H4 (cell line): ENCODE data around the gene SPAG5. TPM values are rescaled to one million over a fixed set of nuclear protein-coding genes. Genes with fewer than 3 reads are reported as not detected.

ENCODE experiments used
- DNase-seq: peaks from one replicate; pipeline ENCODE4 v3.0.0-alpha.2; 2015; ENCODE audit warnings: low spot score
- total RNA-seq: library from RNA; depleted of rRNA; stranded (reverse); fragments of >200 nt; shearing (Covaris generic); gene quantifications from 2 replicates; pipeline ENCODE4 v1.2.3, GENCODE V29; 2014

SPAG5 gene
- total RNA-seq, 1 experiment from 2014 or later: 80.2 TPM

- DNase-seq: no peak
Measured at GRCh38 chr17:28547096-28547622, 51.7 kb downstream of the SPAG5 start.

- no peak for DNase-seq
Measured at GRCh38 chr17:28545787-28546415, 52.9 kb downstream of the SPAG5 start.

DNA sequence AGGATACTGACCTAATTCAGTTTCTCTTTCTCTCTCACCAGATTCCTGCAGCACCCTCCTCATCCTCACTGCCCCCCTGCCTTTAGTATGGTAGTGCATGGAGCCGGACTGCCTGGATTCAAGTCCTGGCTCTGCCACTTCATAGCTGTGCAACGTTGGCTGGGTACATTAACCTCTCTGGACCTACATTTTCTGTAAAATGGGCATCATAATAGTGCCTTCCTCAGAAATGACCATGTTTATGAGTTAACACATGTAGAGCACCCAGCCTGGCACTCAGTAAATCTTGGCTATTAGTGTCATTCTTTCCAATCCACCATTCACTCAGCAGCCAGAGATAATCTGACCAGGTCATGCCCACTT, 53.7 kb downstream of the SPAG5 start:
- no peak for DNase-seq

- no peak for DNase-seq
Measured at GRCh38 chr17:28544402-28545140, 54.3 kb downstream of the SPAG5 start.

GRCh38 chr17:28541439-28541838, 57.4 kb downstream of the SPAG5 start:
- DNase-seq: no peak

DNA sequence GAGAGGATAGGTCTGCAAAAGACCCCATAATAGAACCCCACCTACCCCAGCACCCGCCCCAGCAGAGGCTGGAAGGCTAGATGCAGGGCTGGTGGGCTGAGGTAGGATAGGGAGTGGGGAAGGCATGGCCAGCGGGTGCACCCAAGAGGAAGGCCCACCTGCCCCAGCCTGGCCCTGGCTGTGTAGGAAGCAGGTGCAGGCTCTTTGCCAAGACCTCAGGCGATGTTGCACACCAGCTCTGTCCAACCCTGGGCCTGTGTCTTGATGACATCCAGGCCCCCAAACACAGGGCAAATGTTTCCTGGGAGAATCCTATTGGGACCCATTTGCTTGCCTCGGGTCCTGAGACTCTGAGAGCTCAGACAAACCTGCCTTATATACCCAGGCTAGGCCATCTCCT, 58.6 kb downstream of the SPAG5 start:
- DNase-seq: no peak

- DNase-seq: no peak
Measured at GRCh38 chr17:28538296-28538895, 60.4 kb downstream of the SPAG5 start.

DNA sequence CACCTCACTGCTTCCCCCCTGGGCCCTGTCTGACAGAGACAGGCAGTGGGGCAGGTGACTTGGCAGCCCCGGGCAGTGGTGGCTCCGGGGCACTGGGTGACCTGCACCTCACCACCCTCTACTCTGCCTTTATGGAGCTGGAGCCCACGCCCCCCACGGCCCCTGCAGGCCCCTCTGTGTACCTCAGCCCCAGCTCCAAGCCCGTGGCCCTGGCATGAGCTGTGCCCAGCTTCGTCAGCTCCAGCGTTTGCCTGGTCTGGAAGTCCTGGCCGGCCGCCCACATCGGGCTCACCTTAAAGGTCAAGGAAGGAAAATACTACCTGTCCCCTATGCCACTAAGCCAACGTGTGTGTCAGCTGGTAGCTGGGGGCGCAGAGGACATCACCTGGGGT, 61.6 kb downstream of the SPAG5 start:
- DNase-seq: no peak

GRCh38 chr17:28536532-28537218, 62.1 kb downstream of the SPAG5 start:
- DNase-seq: no peak

- no peak for DNase-seq
Measured at GRCh38 chr17:28534740-28535375, 64.0 kb downstream of the SPAG5 start.

DNA sequence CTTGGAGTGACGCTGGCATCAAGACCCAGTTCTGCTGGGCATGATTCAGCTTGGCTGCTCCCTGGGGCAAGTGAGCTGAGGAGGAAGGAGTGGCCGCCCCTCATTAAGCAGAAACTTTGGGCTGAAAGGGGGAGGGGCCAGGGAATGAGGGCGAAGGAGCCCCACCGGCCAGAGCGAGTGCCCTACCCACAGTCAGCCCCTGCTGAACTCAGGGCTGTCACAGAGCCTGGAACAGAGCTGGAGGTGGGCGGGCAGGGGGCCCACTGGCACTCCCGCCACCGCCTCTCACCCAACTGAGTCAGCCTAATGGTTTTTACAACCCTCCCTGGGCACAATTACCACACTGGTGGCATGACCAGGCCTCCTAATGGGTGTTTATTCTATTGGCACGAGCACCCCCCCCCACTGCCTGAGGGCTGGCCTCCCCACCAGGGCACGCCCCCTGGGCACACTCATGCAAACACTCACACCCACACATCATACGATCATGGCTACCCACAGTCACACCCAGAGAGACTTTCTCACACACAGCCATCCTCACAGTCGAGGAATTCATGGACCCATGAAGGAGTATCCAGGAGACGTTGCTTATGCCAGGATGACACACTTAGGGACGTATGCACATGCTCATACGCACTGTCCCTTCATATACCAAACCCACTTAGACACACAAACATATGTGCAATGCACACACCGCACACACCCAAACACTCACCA, 65.6 kb downstream of the SPAG5 start:
- peak; percentile 46 for DNase-seq

GRCh38 chr17:28532050-28532960, 66.5 kb downstream of the SPAG5 start:
- no peak for DNase-seq

GRCh38 chr17:28530926-28531325, 67.9 kb downstream of the SPAG5 start:
- DNase-seq: no peak

- DNase-seq: no peak
Measured at GRCh38 chr17:28530250-28530649, 68.6 kb downstream of the SPAG5 start.

GRCh38 chr17:28529013-28529400, 69.8 kb downstream of the SPAG5 start:
- DNase-seq: no peak

GRCh38 chr17:28528327-28529012, 70.4 kb downstream of the SPAG5 start:
- no peak for DNase-seq

DNA sequence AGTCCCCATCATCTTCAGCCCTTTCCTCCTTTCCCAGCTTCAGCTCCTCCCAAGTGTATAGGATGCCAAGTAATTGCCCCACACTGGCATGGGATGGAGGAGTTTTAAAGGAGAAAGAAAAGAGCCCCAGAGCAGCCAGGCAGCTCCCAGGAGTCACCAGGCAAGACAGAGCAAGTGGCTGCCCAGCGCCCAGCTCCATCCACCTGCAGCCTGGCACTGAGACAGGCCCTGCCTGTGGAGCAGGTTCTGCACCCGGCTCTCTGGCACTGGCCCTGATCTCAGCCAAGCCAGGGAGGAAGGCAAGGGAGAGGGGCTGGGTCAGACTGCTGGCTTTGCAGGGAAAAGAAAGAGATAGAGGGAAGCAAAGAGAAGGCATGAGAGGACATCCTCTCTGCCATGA, 71.0 kb downstream of the SPAG5 start:
- DNase-seq: no peak
